ENCODE data around the gene BNC2.
A peak's percentile ranks its signal among the peaks of the same experiment; 100 is the strongest.

Gene BNC2

DNA sequence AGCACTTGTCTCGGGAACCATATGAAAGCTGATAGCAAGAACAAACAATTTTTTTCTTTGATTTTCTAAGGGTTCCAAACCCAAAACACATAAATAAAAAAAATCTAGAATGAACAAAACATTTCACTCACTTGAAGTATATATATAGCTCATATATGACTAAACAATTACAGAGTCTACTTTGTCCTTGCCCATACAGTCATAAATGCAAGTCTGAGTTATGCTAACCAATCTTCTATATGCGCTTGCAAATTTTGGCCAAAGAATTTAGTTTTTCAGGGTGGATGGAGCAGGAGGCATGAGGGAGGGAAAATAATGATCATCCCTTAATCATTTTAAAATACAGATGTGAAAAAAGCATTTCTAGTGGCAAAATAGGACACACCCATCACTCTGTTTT, 370.1 kb downstream of the BNC2 start:
- Histone ChIP-seq H3K27me3 (replicated peaks) (no peaks in the 10 kb centered on the region), H3K27ac (no peak overlapping the region), H3K4me3 (ENCODE audit: low read depth, low read length) (no peak overlapping the region), H3K36me3 (replicated peaks) (no peaks in the 10 kb centered on the region)
- TF ChIP-seq CTCF (IDR thresholded peaks at IDR 0.05; ENCODE audit: low read depth, low read length, missing control alignments) = no peak
- in situ Hi-C loops (cut with HindIII; ENCODE audit: low pct_ligation_motif_present, low sequenced_read_pairs) = no loop called here
- DNase-seq = no peak

DNA sequence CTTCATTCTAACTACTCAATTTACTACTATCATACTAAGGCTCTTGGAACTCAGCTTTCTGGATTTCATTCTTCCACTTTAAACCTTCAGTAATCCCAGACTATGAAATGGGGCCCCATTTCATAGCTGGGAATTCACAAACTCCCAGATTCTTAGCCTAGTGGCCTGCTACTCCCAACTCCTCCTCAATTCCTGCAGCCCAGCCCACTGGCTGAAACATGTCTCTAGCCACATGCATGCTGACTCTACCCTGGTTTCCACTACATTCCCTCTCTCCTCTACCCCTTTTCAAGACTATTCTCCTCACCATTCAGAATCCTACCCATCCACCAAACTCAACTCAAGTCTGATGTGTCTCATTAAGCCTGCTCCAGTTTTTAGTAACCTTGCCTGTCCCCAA, 370.6 kb downstream of the BNC2 start:
- H3K27me3 ChIP-seq (replicated peaks) = no peaks in the 10 kb centered on the region
- in situ Hi-C loops (cut with HindIII; ENCODE audit: low pct_ligation_motif_present, low sequenced_read_pairs) = no loop called here
- H3K4me3 ChIP-seq (ENCODE audit: low read depth, low read length) = no peak overlapping the region
- no peak for TF ChIP-seq CTCF (IDR thresholded peaks at IDR 0.05; ENCODE audit: low read depth, low read length, missing control alignments)
- no peak for DNase-seq
- H3K36me3 ChIP-seq (replicated peaks) = no peaks in the 10 kb centered on the region
- H3K27ac ChIP-seq = no peak overlapping the region

DNA sequence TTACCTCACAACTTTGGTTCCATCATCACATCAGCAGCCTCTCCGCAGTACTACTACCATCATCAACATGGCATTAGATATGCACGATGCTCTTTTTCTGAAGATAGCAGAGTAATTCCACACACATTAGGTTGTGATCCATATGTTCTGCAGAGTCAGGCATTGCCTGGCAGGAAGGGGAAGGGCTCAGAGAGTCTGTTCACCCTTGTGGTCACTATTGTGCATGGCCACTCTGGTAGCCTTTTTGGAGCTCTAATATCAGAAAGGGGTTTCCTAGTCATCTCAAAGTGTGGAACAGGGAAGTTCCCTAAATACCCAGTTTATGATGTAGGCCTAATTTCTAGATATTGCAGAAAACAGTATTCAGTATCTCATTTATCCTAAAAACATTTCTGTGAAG, 373.6 kb downstream of the BNC2 start:
- no peak for DNase-seq
- H3K36me3 ChIP-seq (replicated peaks) = no peaks in the 10 kb centered on the region
- no peak overlapping the region for H3K27ac ChIP-seq
- in situ Hi-C loops (cut with HindIII; ENCODE audit: low pct_ligation_motif_present, low sequenced_read_pairs) = no loop called here
- H3K4me3 ChIP-seq (ENCODE audit: low read depth, low read length) = no peak overlapping the region
- no peaks in the 10 kb centered on the region for H3K27me3 ChIP-seq (replicated peaks)
- peak; percentile 30 for TF ChIP-seq CTCF (IDR thresholded peaks at IDR 0.05; ENCODE audit: low read depth, low read length, missing control alignments)

- Histone ChIP-seq H3K36me3 (replicated peaks) (peaks cover 2% of the 10 kb centered on the region), H3K27me3 (replicated peaks) (no peaks in the 10 kb centered on the region), H3K4me3 (ENCODE audit: low read depth, low read length) (no peak overlapping the region), H3K27ac (no peak overlapping the region)
- in situ Hi-C loops (cut with HindIII; ENCODE audit: low pct_ligation_motif_present, low sequenced_read_pairs) = no loop called here
- no peak for DNase-seq
- TF ChIP-seq CTCF (IDR thresholded peaks at IDR 0.05; ENCODE audit: low read depth, low read length, missing control alignments) = no peak
Measured at GRCh38 chr9:16487915-16488314, 382.6 kb downstream of the BNC2 start.

DNA sequence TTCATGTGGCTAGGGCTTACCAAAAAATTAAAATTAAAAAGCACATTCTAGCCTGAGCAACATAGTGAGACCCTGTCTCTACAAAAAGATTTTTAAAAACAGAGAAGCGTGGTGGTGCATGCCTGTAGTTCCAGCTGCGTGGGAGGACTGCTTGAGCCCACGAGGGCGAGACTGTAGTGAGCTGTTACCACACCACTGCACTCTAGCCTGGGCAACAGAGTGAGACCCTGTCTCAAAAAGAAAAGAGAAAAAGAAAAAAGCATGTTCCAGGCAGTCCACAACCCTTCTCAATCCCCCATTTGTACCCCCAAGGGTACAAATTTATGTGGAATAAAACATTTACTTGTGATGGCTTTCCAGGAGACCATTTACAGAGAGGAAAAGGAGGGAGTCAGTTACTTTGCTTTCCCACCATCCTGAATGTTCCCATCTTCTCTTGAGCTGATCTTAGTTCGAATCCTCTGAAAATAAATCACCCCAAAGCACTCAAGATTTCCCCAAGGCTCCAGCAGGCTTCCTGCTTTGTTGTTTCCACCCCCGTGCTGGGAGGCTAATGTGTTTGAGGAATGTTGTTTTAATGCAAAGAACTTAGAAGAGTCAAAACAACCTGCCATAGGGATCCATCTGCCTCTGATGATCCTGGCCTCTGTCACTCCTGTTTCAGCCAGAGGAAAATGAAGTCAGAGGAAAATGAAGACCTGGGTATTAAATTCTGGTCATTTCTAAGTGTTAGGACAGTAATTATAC, 384.7 kb downstream of the BNC2 start:
- DNase-seq = no peak
- in situ Hi-C loops (cut with HindIII; ENCODE audit: low pct_ligation_motif_present, low sequenced_read_pairs) = no loop called here

More for the DNA sequence above, 384.7 kb downstream of the BNC2 start:
- Histone ChIP-seq H3K27ac (no peak overlapping the region), H3K4me3 (ENCODE audit: low read depth, low read length) (no peak overlapping the region), H3K36me3 (replicated peaks) (peaks cover 2% of the 10 kb centered on the region), H3K27me3 (replicated peaks) (no peaks in the 10 kb centered on the region)
- no peak for TF ChIP-seq CTCF (IDR thresholded peaks at IDR 0.05; ENCODE audit: low read depth, low read length, missing control alignments)
